ENCODE data around the gene TNF. TPM values are rescaled to one million over a fixed set of nuclear protein-coding genes. Genes with fewer than 3 reads are reported as not detected.

The TNF gene
- total and polyA plus RNA-seq, 2 of the 13 experiments (the other 11 are each of a cell fraction or from before 2014, with no cell fraction given), result not detected

DNA sequence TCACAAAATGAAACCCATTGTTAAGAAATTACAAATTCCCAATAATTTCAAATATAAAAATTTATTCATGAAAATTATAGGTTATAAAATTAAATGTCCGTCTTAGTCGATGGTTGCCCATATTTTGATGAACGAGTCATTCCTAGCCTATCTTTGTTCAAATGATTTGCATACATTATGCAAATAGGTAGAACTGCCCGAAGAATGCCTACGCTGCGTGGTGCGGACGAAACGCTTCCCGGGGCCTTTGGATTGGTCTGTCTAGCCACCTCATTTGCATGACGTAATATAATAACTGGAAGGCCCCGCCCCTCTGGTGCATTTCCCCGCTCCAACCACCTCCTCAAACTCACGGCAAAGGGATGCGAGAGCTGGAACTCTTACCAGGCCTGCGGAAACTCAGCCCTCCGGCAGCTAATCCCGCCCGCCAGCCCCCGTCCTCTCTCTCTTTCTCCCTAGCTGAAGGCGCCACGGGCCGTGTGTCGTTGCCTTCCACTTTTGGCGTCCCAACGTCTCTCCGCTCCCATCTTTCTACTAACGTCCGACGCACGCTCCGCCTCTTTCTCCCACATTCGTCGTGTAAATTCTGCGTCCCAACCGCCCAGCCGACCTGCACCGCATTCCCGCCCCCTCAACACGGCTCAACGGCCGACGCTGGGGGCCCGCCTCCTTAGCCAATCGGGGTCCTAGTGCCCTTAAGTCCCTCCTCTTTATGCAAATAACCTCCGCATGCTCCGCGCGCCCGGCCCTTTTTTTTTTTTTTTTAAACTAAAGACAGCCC lies 44.6 kb downstream of the TNF start (continued):
- TF ChIP-seq, protein P1, sequence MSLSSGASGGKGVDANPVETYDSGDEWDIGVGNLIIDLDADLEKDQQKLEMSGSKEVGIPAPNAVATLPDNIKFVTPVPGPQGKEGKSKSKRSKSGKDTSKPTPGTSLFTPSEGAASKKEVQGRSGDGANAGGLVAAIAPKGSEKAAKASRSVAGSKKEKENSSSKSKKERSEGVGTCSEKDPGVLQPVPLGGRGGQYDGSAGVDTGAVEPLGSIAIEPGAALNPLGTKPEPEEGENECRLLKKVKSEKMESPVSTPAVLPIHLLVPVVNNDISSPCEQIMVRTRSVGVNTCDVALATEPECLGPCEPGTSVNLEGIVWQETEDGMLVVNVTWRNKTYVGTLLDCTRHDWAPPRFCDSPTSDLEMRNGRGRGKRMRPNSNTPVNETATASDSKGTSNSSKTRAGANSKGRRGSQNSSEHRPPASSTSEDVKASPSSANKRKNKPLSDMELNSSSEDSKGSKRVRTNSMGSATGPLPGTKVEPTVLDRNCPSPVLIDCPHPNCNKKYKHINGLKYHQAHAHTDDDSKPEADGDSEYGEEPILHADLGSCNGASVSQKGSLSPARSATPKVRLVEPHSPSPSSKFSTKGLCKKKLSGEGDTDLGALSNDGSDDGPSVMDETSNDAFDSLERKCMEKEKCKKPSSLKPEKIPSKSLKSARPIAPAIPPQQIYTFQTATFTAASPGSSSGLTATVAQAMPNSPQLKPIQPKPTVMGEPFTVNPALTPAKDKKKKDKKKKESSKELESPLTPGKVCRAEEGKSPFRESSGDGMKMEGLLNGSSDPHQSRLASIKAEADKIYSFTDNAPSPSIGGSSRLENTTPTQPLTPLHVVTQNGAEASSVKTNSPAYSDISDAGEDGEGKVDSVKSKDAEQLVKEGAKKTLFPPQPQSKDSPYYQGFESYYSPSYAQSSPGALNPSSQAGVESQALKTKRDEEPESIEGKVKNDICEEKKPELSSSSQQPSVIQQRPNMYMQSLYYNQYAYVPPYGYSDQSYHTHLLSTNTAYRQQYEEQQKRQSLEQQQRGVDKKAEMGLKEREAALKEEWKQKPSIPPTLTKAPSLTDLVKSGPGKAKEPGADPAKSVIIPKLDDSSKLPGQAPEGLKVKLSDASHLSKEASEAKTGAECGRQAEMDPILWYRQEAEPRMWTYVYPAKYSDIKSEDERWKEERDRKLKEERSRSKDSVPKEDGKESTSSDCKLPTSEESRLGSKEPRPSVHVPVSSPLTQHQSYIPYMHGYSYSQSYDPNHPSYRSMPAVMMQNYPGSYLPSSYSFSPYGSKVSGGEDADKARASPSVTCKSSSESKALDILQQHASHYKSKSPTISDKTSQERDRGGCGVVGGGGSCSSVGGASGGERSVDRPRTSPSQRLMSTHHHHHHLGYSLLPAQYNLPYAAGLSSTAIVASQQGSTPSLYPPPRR (CRISPR knock-in tag; IDR thresholded peaks at IDR 0.05; ENCODE audit: borderline replicate concordance), result peak; percentile 52
- TF ChIP-seq ATF4 (CRISPR knock-in tag; IDR thresholded peaks at IDR 0.05) (peak; percentile 67 to 81; a peak in 3 of 4 replicates), ZNF280D (CRISPR knock-in tag; IDR thresholded peaks at IDR 0.05) (peak; percentile 60; the same call in 1 of the 2 replicates), ZNF234 (CRISPR knock-in tag; conservative IDR thresholded peaks at IDR 0.05) (no peak), TARDBP (CRISPR knock-in tag; IDR thresholded peaks at IDR 0.05) (peak; percentile 90), ZNF644 (CRISPR knock-in tag; IDR thresholded peaks at IDR 0.05; ENCODE audit: low read depth) (no peak), ZNF557 (CRISPR knock-in tag; IDR thresholded peaks at IDR 0.05) (peak; percentile 92; the same call in 1 of the 2 replicates), FOXP1 (IDR thresholded peaks at IDR 0.05) (no peak), FOXP1 (CRISPR knock-in tag; IDR thresholded peaks at IDR 0.05) (peak; percentile 45; the same call in 1 of the 2 replicates), ZFP36L2 (CRISPR knock-in tag; IDR thresholded peaks at IDR 0.05) (no peak), XRCC5 (optimal IDR thresholded peaks at IDR 0.05; ENCODE audit: low read length) (peak; percentile 91)
- TF ChIP-seq, protein P2, sequence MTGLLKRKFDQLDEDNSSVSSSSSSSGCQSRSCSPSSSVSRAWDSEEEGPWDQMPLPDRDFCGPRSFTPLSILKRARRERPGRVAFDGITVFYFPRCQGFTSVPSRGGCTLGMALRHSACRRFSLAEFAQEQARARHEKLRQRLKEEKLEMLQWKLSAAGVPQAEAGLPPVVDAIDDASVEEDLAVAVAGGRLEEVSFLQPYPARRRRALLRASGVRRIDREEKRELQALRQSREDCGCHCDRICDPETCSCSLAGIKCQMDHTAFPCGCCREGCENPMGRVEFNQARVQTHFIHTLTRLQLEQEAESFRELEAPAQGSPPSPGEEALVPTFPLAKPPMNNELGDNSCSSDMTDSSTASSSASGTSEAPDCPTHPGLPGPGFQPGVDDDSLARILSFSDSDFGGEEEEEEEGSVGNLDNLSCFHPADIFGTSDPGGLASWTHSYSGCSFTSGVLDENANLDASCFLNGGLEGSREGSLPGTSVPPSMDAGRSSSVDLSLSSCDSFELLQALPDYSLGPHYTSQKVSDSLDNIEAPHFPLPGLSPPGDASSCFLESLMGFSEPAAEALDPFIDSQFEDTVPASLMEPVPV (CRISPR knock-in tag; IDR thresholded peaks at IDR 0.05), result peak; percentile 84; the same call in 1 of the 2 replicates
- TF ChIP-seq, protein P3, sequence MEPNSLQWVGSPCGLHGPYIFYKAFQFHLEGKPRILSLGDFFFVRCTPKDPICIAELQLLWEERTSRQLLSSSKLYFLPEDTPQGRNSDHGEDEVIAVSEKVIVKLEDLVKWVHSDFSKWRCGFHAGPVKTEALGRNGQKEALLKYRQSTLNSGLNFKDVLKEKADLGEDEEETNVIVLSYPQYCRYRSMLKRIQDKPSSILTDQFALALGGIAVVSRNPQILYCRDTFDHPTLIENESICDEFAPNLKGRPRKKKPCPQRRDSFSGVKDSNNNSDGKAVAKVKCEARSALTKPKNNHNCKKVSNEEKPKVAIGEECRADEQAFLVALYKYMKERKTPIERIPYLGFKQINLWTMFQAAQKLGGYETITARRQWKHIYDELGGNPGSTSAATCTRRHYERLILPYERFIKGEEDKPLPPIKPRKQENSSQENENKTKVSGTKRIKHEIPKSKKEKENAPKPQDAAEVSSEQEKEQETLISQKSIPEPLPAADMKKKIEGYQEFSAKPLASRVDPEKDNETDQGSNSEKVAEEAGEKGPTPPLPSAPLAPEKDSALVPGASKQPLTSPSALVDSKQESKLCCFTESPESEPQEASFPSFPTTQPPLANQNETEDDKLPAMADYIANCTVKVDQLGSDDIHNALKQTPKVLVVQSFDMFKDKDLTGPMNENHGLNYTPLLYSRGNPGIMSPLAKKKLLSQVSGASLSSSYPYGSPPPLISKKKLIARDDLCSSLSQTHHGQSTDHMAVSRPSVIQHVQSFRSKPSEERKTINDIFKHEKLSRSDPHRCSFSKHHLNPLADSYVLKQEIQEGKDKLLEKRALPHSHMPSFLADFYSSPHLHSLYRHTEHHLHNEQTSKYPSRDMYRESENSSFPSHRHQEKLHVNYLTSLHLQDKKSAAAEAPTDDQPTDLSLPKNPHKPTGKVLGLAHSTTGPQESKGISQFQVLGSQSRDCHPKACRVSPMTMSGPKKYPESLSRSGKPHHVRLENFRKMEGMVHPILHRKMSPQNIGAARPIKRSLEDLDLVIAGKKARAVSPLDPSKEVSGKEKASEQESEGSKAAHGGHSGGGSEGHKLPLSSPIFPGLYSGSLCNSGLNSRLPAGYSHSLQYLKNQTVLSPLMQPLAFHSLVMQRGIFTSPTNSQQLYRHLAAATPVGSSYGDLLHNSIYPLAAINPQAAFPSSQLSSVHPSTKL (CRISPR knock-in tag; IDR thresholded peaks at IDR 0.05), result no peak; the same call in 1 of the 2 replicates
